DMS153 (cell line): ENCODE measurements around the gene TM4SF18.
A peak's percentile ranks its signal among the peaks of the same experiment; 100 is the strongest.
"Not testable (repeated sequence)": the region's sequence is repeated elsewhere in the genome, so short reads cannot be mapped to it uniquely, and the experiment has no call there.

ENCODE experiments used
- DNase-seq: peaks from one replicate; lab custom pipeline; 2025; lab: John Stamatoyannopoulos, UW

Gene TM4SF18

GRCh38 chr3:149333176-149333859 is at the start of gene TM4SF18:
TM4SF18 (minus strand) TSS chr3:149333636; CDS start chr3:149333382, 254 bp downstream.
- no peak for DNase-seq

- DNase-seq = no peak
Measured at GRCh38 chr3:149382518-149382917, 49.1 kb upstream of the TM4SF18 start.

GRCh38 chr3:149382101-149382467 is 48.6 kb upstream of the TM4SF18 start:
- DNase-seq = no peak

GRCh38 chr3:149381173-149382100 is 48.0 kb upstream of the TM4SF18 start:
- no peak for DNase-seq

GRCh38 chr3:149380220-149380619 is 46.8 kb upstream of the TM4SF18 start:
- DNase-seq = not testable (repeated sequence)

GRCh38 chr3:149378478-149379309 is 45.3 kb upstream of the TM4SF18 start:
- no peak for DNase-seq

- peak; percentile 67 for DNase-seq
Measured at GRCh38 chr3:149377408-149378364, 44.2 kb upstream of the TM4SF18 start, which contains the start of gene TM4SF1. TM4SF1 (minus strand) TSS chr3:149377649; CDS start chr3:149377547, 102 bp downstream.

- no peak for DNase-seq
Measured at GRCh38 chr3:149376718-149377407, 43.4 kb upstream of the TM4SF18 start.

- DNase-seq = no peak
Measured at GRCh38 chr3:149375501-149376196, 42.2 kb upstream of the TM4SF18 start.

- no peak for DNase-seq
Measured at GRCh38 chr3:149374793-149375500, 41.5 kb upstream of the TM4SF18 start.

- no peak for DNase-seq
Measured at GRCh38 chr3:149374391-149374790, 41.0 kb upstream of the TM4SF18 start.

- DNase-seq = no peak
Measured at GRCh38 chr3:149373235-149374125, 40.0 kb upstream of the TM4SF18 start.

- no peak for DNase-seq
Measured at GRCh38 chr3:149371723-149372114, 38.3 kb upstream of the TM4SF18 start.

- peak; percentile 49 for DNase-seq
Measured at GRCh38 chr3:149371001-149371722, 37.7 kb upstream of the TM4SF18 start.

GRCh38 chr3:149369991-149370866 is 36.8 kb upstream of the TM4SF18 start:
- no peak for DNase-seq
